Fibroblast of mammary gland (primary cell): Measurements from ENCODE around the gene SHF.

Source experiments
- DNase-seq: peaks from one replicate; pipeline ENCODE4 v3.0.0-alpha.2; 2010; ENCODE audit warnings: low read depth
- H3K4me3 ChIP-seq: 2 replicates; pipeline ENCODE4 v1.5.1; 2011; ENCODE audit warnings: low read depth, mild to moderate bottlenecking, low read length, moderate library complexity; ENCODE audit not compliant: control insufficient read depth
- TF ChIP-seq, protein P1 (sequence below): conservative IDR thresholded peaks from 2 replicates; pipeline ENCODE4 v1.5.1; 2011; ENCODE audit warnings: low read depth, low read length, inconsistent platforms; ENCODE audit not compliant: control insufficient read depth, insufficient read depth

The SHF gene

DNA sequence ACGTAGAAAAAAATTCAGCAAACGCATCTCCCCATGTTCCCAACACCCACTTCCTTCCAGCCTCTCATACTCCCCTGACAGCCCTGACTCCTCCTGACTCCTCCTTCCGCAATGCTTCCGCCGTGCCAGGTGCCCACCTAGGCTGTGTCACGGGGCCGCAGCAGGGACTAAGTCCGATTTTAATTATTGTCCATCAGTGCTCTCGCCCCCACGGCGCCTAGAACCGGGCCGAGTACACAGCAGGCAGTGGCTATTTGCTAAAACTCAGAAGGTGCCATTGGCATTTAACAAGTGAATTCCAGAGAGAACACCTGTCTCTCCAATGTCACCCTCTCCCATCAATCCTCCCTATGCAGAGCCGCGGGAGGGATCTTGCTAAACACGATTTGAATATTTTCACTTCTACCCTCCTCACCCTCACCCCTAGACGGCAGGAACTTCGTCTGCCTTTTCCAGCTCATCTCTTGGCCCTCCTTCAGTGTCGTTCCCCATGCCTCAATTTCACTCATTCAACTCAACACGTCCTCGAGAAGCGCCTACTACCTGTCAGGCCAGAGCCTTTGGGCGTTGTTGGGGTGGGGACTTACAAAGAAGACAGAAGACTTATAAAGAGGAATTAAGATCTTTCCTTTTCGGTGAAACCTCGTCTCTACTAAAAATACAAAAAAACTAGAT is 11.5 kb upstream of the SHF start:
- peak overlapping the region; percentile 67 for H3K4me3 ChIP-seq
- no peak for DNase-seq
- TF ChIP-seq, protein P1, sequence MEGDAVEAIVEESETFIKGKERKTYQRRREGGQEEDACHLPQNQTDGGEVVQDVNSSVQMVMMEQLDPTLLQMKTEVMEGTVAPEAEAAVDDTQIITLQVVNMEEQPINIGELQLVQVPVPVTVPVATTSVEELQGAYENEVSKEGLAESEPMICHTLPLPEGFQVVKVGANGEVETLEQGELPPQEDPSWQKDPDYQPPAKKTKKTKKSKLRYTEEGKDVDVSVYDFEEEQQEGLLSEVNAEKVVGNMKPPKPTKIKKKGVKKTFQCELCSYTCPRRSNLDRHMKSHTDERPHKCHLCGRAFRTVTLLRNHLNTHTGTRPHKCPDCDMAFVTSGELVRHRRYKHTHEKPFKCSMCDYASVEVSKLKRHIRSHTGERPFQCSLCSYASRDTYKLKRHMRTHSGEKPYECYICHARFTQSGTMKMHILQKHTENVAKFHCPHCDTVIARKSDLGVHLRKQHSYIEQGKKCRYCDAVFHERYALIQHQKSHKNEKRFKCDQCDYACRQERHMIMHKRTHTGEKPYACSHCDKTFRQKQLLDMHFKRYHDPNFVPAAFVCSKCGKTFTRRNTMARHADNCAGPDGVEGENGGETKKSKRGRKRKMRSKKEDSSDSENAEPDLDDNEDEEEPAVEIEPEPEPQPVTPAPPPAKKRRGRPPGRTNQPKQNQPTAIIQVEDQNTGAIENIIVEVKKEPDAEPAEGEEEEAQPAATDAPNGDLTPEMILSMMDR: no peak

DNA sequence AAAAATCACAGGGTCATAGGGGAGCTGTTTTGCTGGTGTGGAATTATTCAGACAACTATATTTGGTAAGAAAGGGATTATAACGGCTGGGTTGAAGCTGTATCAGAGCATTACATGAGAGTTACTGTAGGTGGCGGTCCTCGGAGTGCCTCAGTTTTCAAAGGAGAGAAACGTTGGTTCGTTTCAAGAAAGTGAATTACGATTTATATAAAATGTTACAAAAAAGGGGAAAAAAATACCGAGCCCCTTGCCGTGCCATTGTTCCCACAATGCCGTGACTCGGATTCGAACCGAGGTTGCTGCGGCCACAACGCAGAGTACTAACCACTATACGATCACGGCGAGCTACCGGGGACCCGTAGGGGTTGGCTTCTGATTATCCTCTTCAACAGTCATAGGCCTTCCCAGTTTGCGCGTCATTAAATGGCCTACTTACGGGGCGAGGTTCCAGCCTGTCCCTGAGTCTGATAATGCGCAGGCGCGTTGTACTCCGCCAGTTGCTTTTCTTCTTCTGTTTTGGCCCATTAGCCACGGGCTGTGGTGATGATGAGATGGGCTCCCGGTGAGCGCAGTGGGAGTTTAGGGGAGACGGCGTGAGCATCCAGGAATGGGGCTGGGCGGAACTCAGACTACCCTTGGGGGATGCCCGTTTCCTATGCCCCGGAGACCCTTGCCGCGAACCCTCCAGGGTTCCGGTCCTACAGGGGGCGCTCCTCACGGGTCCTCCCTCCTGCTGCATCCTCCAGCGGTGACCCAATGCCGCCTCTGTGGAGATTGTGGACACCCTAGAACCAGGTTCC is 10.8 kb upstream of the SHF start:
- peak; percentile 96 for DNase-seq
- H3K4me3 ChIP-seq: peak overlapping the region; percentile 67
- TF ChIP-seq, protein P1: peak; percentile 76

DNA sequence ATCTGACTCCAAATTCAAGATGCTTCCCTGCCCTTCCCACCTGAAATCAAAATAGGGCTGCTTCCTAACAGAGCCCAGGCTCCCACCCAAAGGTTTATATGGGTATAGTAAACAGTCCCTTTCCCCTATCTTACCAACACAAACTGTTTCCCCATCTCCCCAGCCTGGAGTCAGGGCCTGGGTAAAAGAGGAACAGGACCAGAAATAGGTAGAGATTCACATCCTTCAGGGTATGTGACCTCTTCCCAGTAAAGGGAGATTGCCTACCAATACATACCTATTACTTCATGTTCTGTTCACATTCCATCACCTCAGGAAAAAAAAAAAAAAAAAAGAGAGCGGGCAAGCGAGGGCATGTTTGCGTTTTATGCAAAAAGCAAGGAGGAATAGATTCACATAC is 9.7 kb upstream of the SHF start:
- TF ChIP-seq, protein P1: no peak
- DNase-seq: no peak
- H3K4me3 ChIP-seq: peak overlapping the region; percentile 67

DNA sequence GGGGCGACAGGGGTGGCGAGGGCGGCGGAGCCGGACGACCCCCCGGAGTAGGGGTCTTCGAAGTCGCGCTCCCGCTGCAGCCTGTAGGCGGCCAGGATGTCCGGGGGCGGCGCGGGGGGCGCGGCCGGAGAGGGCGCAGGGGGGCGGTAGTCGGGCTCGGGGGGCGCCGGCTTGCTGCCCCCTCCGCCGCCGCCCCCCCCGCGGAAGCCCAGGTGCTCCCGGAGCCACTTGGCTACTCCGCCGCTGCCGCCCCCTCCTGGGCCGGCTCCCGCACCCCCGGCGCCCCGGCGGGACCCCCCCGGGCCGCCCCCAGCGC is 230 bp downstream of the SHF start:
- TF ChIP-seq, protein P1: no peak
- H3K4me3 ChIP-seq: peak overlapping the region; percentile 2
- DNase-seq: no peak

DNA sequence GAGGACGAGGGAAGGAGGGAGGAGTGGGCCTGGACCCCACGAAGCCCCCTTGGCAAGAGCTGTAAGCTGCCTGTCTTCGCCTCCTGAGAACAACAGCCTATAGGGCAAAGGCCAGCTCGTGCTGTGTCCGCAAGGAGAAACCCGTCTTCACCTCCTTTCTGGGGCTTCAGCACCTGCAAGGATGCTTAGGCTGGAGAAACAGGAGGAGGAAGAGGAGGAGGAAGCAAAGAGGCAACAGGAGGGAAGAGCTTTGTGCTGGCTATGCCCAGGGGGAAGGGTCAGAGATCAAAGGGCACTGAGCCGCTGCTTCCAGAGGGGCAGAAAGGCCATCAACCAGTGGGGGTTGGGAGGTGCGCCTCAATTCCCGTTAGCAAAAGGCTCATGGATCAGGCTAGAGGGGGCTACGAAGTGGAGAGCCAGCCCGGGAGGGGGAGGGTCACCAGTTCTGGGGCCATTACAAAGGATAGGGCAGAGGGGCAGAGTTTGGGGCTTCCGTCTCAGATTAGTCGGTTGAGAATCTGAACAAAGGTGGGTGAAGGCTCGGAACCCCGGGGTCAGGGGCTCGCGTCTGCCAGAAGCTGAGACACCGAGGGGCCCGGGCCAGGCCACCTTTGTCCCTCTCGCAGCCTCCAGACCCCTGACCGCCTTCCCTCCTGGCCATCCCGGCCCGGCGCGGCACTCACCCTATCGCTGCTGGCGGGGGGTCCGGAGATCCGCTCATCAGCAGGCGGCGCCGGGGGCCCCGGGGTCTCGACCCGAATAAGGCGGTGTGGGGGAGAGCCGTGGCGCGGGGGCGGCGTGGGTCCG is 792 bp downstream of the SHF start:
- TF ChIP-seq, protein P1: no peak
- peak overlapping the region; percentile 2 for H3K4me3 ChIP-seq
- no peak for DNase-seq

DNA sequence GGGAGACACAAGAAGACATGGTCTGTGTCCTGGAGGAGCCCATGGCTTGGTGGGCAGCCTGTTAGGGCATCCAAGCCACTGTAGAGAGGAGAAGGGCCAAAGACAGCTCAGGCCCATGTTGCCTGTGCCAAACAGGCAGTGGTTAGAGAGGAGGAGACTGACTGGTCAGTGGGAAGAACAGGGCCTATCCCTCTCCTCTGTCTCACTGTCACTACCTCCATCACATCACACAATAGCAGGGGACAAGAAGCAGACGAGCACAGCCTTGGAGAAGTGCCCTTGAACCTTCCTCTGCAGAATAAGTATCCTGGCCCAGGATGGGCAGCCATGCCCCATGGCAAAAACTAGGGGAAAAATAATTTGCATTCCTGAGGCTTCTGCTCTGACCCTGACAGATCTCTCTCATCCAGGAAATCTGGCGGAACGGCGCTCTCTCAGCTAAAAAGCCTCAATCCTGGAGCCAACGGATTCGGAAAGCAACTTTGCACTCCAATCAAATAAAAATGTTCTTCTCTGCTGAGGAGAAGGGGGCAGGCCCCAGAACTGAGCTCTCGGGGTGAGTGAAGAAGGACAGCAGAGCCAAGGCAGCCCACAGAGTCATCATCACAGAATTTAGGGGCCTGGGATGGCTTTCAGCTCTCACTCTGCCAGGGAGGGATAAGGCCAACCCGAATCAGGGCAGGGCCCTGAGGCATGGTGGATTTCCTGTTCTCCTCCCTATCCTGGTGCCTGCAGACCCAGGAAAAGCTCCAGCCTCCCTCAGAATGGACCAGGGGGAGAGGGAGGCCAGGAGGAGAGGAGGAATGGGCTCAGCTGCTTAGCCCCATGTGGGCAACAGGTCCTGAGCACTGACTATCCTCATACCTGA is 1.6 kb downstream of the SHF start:
- no peak for DNase-seq
- TF ChIP-seq, protein P1: no peak
- H3K4me3 ChIP-seq: no peak overlapping the region
